ENCODE measurements around the gene GIGYF2.

- TF ChIP-seq CTCF (IDR thresholded peaks at IDR 0.05) (no peak), POLR2A (IDR thresholded peaks at IDR 0.05) (no peak)
Measured at GRCh38 chr2:232882085-232882484, 185.0 kb downstream of the GIGYF2 start.

Measured in heart left ventricle (tissue), 13 donors.